CD4-positive, alpha-beta T cell treated with Interferon gamma for 1 hour (primary cell): Measurements from ENCODE around the gene SPARC.
"Not testable (repeated sequence)": the region's sequence is repeated elsewhere in the genome, so short reads cannot be mapped to it uniquely, and the experiment has no call there.

Experiments used
- DNase-seq: peaks from one replicate; pipeline ENCODE4 v3.0.0-alpha.2; 2020

Gene SPARC

GRCh38 chr5:151686674-151687407, at the start of gene SPARC:
Gene SPARC (minus strand): TSS chr5:151686915. CDS start chr5:151676188, 10,727 bp downstream.
- DNase-seq = no peak

- no peak for DNase-seq
Observed at GRCh38 chr5:151735646-151736045, 48.9 kb upstream of the SPARC start.

GRCh38 chr5:151734064-151734408, 47.3 kb upstream of the SPARC start:
- no peak for DNase-seq

GRCh38 chr5:151733358-151734063, 46.8 kb upstream of the SPARC start:
- no peak for DNase-seq

- DNase-seq = no peak
Observed at GRCh38 chr5:151730381-151730780, 43.7 kb upstream of the SPARC start.

GRCh38 chr5:151729597-151729996, 42.9 kb upstream of the SPARC start:
- not testable (repeated sequence) for DNase-seq

GRCh38 chr5:151724360-151724759, 37.6 kb upstream of the SPARC start:
- no peak for DNase-seq

- no peak for DNase-seq
Observed at GRCh38 chr5:151722546-151722945, 35.8 kb upstream of the SPARC start.

- DNase-seq = no peak
Observed at GRCh38 chr5:151721812-151722391, 35.2 kb upstream of the SPARC start.

- no peak for DNase-seq
Observed at GRCh38 chr5:151721087-151721646, 34.5 kb upstream of the SPARC start.

- no peak for DNase-seq
Observed at GRCh38 chr5:151720215-151720614, 33.5 kb upstream of the SPARC start.

GRCh38 chr5:151719228-151720000, 32.7 kb upstream of the SPARC start:
- DNase-seq = no peak

GRCh38 chr5:151718646-151719045, 31.9 kb upstream of the SPARC start:
- no peak for DNase-seq

- DNase-seq = no peak
Observed at GRCh38 chr5:151718153-151718552, 31.4 kb upstream of the SPARC start.

- DNase-seq = no peak
Observed at GRCh38 chr5:151717416-151717815, 30.7 kb upstream of the SPARC start.

GRCh38 chr5:151709109-151709735, 22.5 kb upstream of the SPARC start:
- DNase-seq = no peak

- DNase-seq = no peak
Observed at GRCh38 chr5:151708126-151708525, 21.4 kb upstream of the SPARC start.

- DNase-seq = no peak
Observed at GRCh38 chr5:151707567-151707966, 20.9 kb upstream of the SPARC start.

GRCh38 chr5:151706906-151707305, 20.2 kb upstream of the SPARC start:
- DNase-seq = no peak

GRCh38 chr5:151703780-151704179, 17.1 kb upstream of the SPARC start:
- no peak for DNase-seq

GRCh38 chr5:151703227-151703626, 16.5 kb upstream of the SPARC start:
- DNase-seq = no peak

- no peak for DNase-seq
Observed at GRCh38 chr5:151700820-151701219, 14.1 kb upstream of the SPARC start.

- no peak for DNase-seq
Observed at GRCh38 chr5:151700296-151700695, 13.6 kb upstream of the SPARC start.
